HT-29 (cell line): ENCODE data around the gene WNK2. TPM values are rescaled to one million over a fixed set of nuclear protein-coding genes. Genes with fewer than 3 reads are reported as not detected.

Experiments used
- DNase-seq: peaks from one replicate; pipeline ENCODE4 v3.0.0-alpha.2; 2015; ENCODE audit warnings: low spot score
- total RNA-seq: library from RNA; depleted of rRNA; stranded (reverse); fragments of >200 nt; shearing (Covaris generic); gene quantifications from 2 replicates; pipeline ENCODE4 v1.2.3, GENCODE V29; 2014

WNK2 gene
- total RNA-seq, 1 experiment from 2014 or later = 28.6 TPM

- no peak for DNase-seq
Measured at GRCh38 chr9:93161786-93162562, 22.0 kb upstream of the WNK2 start.

- DNase-seq = no peak
Measured at GRCh38 chr9:93164085-93164484, 19.9 kb upstream of the WNK2 start.

- DNase-seq = no peak
Measured at GRCh38 chr9:93166699-93167098, 17.2 kb upstream of the WNK2 start.

- DNase-seq = no peak
Measured at GRCh38 chr9:93167185-93167584, 16.8 kb upstream of the WNK2 start.

- DNase-seq = no peak
Measured at GRCh38 chr9:93167838-93168237, 16.1 kb upstream of the WNK2 start.

GRCh38 chr9:93168581-93168980 is 15.4 kb upstream of the WNK2 start:
- DNase-seq = no peak

GRCh38 chr9:93169444-93169843 is 14.5 kb upstream of the WNK2 start:
- no peak for DNase-seq

- no peak for DNase-seq
Measured at GRCh38 chr9:93170571-93170970, 13.4 kb upstream of the WNK2 start.

GRCh38 chr9:93171261-93171990 is 12.5 kb upstream of the WNK2 start:
- DNase-seq = no peak

- no peak for DNase-seq
Measured at GRCh38 chr9:93172666-93173364, 11.1 kb upstream of the WNK2 start.

- no peak for DNase-seq
Measured at GRCh38 chr9:93173365-93174051, 10.4 kb upstream of the WNK2 start.

- DNase-seq = no peak
Measured at GRCh38 chr9:93174976-93175375, 9.0 kb upstream of the WNK2 start.

GRCh38 chr9:93177676-93178075 is 6.3 kb upstream of the WNK2 start:
- DNase-seq = no peak

- DNase-seq = no peak
Measured at GRCh38 chr9:93178851-93179786, 4.8 kb upstream of the WNK2 start.

GRCh38 chr9:93180938-93181337 is 3.0 kb upstream of the WNK2 start:
- DNase-seq = no peak

- no peak for DNase-seq
Measured at GRCh38 chr9:93181672-93182435, 2.1 kb upstream of the WNK2 start.

- no peak for DNase-seq
Measured at GRCh38 chr9:93182572-93182971, 1.4 kb upstream of the WNK2 start.

- DNase-seq = no peak
Measured at GRCh38 chr9:93183131-93183662, 742 bp upstream of the WNK2 start.

GRCh38 chr9:93184432-93185265 is 710 bp downstream of the WNK2 start:
- no peak for DNase-seq
